MM.1S (cell line): Measurements from ENCODE around the gene ZNG1A.
A peak's percentile ranks its signal among the peaks of the same experiment; 100 is the strongest.
"Not testable (repeated sequence)": the region's sequence is repeated elsewhere in the genome, so short reads cannot be mapped to it uniquely, and the experiment has no call there.

Experiments
- DNase-seq: peaks from one replicate; pipeline ENCODE4 v3.0.0-alpha.2; 2015
- H2AFZ ChIP-seq: fragments of 300-600 bp; sonication (generic); 2 replicates; pipeline ENCODE4 v1.6.0; 2016; ENCODE audit warnings: antibody characterized with exemption, low read length
- H3F3A ChIP-seq: fragments of 300-600 bp; sonication (generic); 2 replicates; pipeline ENCODE4 v1.6.1; 2016; ENCODE audit warnings: mild to moderate bottlenecking, antibody characterized with exemption, low read length, moderate library complexity, mixed read lengths; ENCODE audit not compliant: insufficient read depth
- H3K27ac ChIP-seq: fragments of 300-600 bp; sonication (generic); 2 replicates; pipeline ENCODE4 v1.5.1; 2016; ENCODE audit warnings: mild to moderate bottlenecking, low read length
- H3K27me3 ChIP-seq: fragments of 300-600 bp; sonication (generic); replicated peaks from 2 replicates; pipeline ENCODE4 v1.6.0; 2016; ENCODE audit warnings: low read length; ENCODE audit not compliant: insufficient read depth
- H3K36me3 ChIP-seq: fragments of 300-600 bp; sonication (generic); replicated peaks from 2 replicates; pipeline ENCODE4 v1.6.1; 2016; ENCODE audit warnings: mild to moderate bottlenecking, low read length, mixed read lengths; ENCODE audit not compliant: insufficient read depth
- H3K4me1 ChIP-seq: fragments of 300-600 bp; sonication (generic); 2 replicates; pipeline ENCODE4 v1.6.1; 2016; ENCODE audit warnings: low read length, mixed read lengths
- H3K4me2 ChIP-seq: fragments of 300-600 bp; sonication (generic); 2 replicates; pipeline ENCODE4 v1.6.0; 2016; ENCODE audit warnings: low read depth, low read length
- H3K4me3 ChIP-seq: fragments of 300-600 bp; sonication (generic); 2 replicates; pipeline ENCODE4 v1.5.1; 2016; ENCODE audit warnings: low read length, mixed read lengths
- H3K79me2 ChIP-seq: fragments of 300-600 bp; sonication (generic); 2 replicates; pipeline ENCODE4 v1.6.1; 2016; ENCODE audit warnings: mixed run types, low read length, mixed read lengths
- H3K9ac ChIP-seq: fragments of 300-600 bp; sonication (generic); 2 replicates; pipeline ENCODE4 v1.6.1; 2016; ENCODE audit warnings: low read length, mixed read lengths
- H3K9me2 ChIP-seq: fragments of 300-600 bp; sonication (generic); replicated peaks from 2 replicates; pipeline ENCODE4 v1.6.1; 2016; ENCODE audit warnings: mild to moderate bottlenecking, low read length, mixed read lengths; ENCODE audit not compliant: insufficient read depth
- H3K9me3 ChIP-seq: fragments of 300-600 bp; sonication (generic); replicated peaks from 2 replicates; pipeline ENCODE4 v1.6.1; 2016; ENCODE audit warnings: mild to moderate bottlenecking, low read length, mixed read lengths; ENCODE audit not compliant: insufficient read depth
- H4K20me1 ChIP-seq: fragments of 300-600 bp; sonication (generic); 2 replicates; pipeline ENCODE4 v1.6.1; 2016; ENCODE audit warnings: mild to moderate bottlenecking, low read length, moderate library complexity, mixed read lengths; ENCODE audit not compliant: insufficient read depth

Gene ZNG1A

GRCh38 chr9:151173-151572 lies 27.7 kb downstream of the ZNG1A start:
- not testable (repeated sequence) for H3F3A ChIP-seq, H3K4me3 ChIP-seq, H2AFZ ChIP-seq, DNase-seq, H3K36me3 ChIP-seq, H3K9me3 ChIP-seq, H3K4me1 ChIP-seq, H3K27ac ChIP-seq, H4K20me1 ChIP-seq, H3K4me2 ChIP-seq, H3K9me2 ChIP-seq, H3K27me3 ChIP-seq, H3K79me2 ChIP-seq, H3K9ac ChIP-seq

- H3K4me2 ChIP-seq, H3K9ac ChIP-seq, H3K4me1 ChIP-seq, H3K27me3 ChIP-seq, H2AFZ ChIP-seq, H4K20me1 ChIP-seq, H3F3A ChIP-seq, DNase-seq, H3K4me3 ChIP-seq, H3K9me2 ChIP-seq, H3K9me3 ChIP-seq, H3K27ac ChIP-seq, H3K79me2 ChIP-seq, H3K36me3 ChIP-seq: not testable (repeated sequence)
These were observed 39.0 kb downstream of the ZNG1A start for GRCh38 chr9:139880-140279.

GRCh38 chr9:117995-118467 lies 60.8 kb downstream of the ZNG1A start, which contains the start of gene FOXD4:
TSS of gene FOXD4 (minus strand) at chr9:118417. CDS start at chr9:118119, 298 bp downstream.
- H3K4me1 ChIP-seq, H3K4me2 ChIP-seq, H2AFZ ChIP-seq, H3K9me2 ChIP-seq, H3K79me2 ChIP-seq, H3F3A ChIP-seq, H3K27ac ChIP-seq, H3K9me3 ChIP-seq, H3K4me3 ChIP-seq, H3K36me3 ChIP-seq, H3K27me3 ChIP-seq, H4K20me1 ChIP-seq, H3K9ac ChIP-seq, DNase-seq: not testable (repeated sequence)

- not testable (repeated sequence) for H3K4me2 ChIP-seq, H3K79me2 ChIP-seq, DNase-seq, H3F3A ChIP-seq, H4K20me1 ChIP-seq, H3K4me1 ChIP-seq, H2AFZ ChIP-seq, H3K4me3 ChIP-seq, H3K27ac ChIP-seq, H3K9me2 ChIP-seq, H3K27me3 ChIP-seq, H3K36me3 ChIP-seq, H3K9ac ChIP-seq, H3K9me3 ChIP-seq
These were observed 61.5 kb downstream of the ZNG1A start for GRCh38 chr9:117144-117994.

- not testable (repeated sequence) for H3K9me2 ChIP-seq, H2AFZ ChIP-seq, H3K27me3 ChIP-seq, H3K4me1 ChIP-seq, H3K27ac ChIP-seq, H3K36me3 ChIP-seq, H3K9me3 ChIP-seq, H3K4me3 ChIP-seq, DNase-seq, H4K20me1 ChIP-seq, H3K4me2 ChIP-seq, H3K79me2 ChIP-seq, H3F3A ChIP-seq, H3K9ac ChIP-seq
These were observed 62.4 kb downstream of the ZNG1A start for GRCh38 chr9:116239-117077.

- H3F3A ChIP-seq, H3K4me2 ChIP-seq, H3K79me2 ChIP-seq, H3K9me2 ChIP-seq, H3K27me3 ChIP-seq, H3K36me3 ChIP-seq, H3K4me1 ChIP-seq, DNase-seq, H4K20me1 ChIP-seq, H3K9me3 ChIP-seq, H3K9ac ChIP-seq, H3K27ac ChIP-seq, H3K4me3 ChIP-seq, H2AFZ ChIP-seq: not testable (repeated sequence)
These were observed 63.8 kb downstream of the ZNG1A start for GRCh38 chr9:115118-115451.

- not testable (repeated sequence) for H3F3A ChIP-seq, H4K20me1 ChIP-seq, DNase-seq, H3K79me2 ChIP-seq, H3K36me3 ChIP-seq, H3K9me2 ChIP-seq, H3K27me3 ChIP-seq, H3K27ac ChIP-seq, H3K9ac ChIP-seq, H3K4me1 ChIP-seq, H3K9me3 ChIP-seq
- Histone ChIP-seq H3K4me3 (peak overlapping the region; percentile 29; the same call in 1 of the 2 replicates), H2AFZ (peak overlapping the region; percentile 48; the same call in 1 of the 2 replicates), H3K4me2 (peak overlapping the region; percentile 50; the same call in 1 of the 2 replicates)
These were observed 64.4 kb downstream of the ZNG1A start for GRCh38 chr9:114267-115117.
